SK-N-SH treated with all-trans-retinoic acid at 6 μM for 48 hours (cell line): ENCODE results near the gene ZNF385B.

Experiments
- RARB ChIP-seq: fragments of 250-450 bp; sonication (Bioruptor Pico); IDR thresholded peaks from 2 replicates; pipeline ENCODE4 v1.8.0; 2021; ENCODE audit warnings: mild to moderate bottlenecking, moderate library complexity
- TF ChIP-seq, protein P1 (sequence below): fragments of 250-450 bp; sonication (Bioruptor Pico); IDR thresholded peaks from 2 replicates; pipeline ENCODE4 v1.5.1; 2021; ENCODE audit warnings: mild to moderate bottlenecking, moderate library complexity

DNA sequence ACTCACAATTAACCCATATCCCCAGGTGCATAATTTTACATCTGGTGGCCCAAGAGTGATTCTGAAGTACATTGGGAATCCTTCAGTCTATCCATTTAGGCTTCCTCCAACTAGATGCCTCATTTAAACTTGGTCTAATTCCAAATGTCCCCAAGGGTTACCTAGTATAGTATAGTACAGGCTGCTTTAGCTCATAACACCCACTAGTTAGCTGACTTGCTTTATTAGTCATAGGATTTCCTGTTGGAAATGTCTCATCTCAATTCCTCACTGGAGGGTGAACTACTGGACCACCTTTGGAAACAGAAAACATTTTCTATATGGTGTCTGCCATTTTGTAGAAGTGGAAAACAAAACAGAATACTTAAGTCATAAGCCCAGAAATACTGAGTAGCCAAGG lies 394.3 kb downstream of the ZNF385B start:
- TF ChIP-seq, protein P1, sequence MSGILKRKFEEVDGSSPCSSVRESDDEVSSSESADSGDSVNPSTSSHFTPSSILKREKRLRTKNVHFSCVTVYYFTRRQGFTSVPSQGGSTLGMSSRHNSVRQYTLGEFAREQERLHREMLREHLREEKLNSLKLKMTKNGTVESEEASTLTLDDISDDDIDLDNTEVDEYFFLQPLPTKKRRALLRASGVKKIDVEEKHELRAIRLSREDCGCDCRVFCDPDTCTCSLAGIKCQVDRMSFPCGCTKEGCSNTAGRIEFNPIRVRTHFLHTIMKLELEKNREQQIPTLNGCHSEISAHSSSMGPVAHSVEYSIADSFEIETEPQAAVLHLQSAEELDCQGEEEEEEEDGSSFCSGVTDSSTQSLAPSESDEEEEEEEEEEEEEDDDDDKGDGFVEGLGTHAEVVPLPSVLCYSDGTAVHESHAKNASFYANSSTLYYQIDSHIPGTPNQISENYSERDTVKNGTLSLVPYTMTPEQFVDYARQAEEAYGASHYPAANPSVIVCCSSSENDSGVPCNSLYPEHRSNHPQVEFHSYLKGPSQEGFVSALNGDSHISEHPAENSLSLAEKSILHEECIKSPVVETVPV (CRISPR knock-in tag): no peak
- no peak for TF ChIP-seq RARB (CRISPR knock-in tag)
